ENCODE measurements around the gene OR1K1.

Gene OR1K1, protein sequence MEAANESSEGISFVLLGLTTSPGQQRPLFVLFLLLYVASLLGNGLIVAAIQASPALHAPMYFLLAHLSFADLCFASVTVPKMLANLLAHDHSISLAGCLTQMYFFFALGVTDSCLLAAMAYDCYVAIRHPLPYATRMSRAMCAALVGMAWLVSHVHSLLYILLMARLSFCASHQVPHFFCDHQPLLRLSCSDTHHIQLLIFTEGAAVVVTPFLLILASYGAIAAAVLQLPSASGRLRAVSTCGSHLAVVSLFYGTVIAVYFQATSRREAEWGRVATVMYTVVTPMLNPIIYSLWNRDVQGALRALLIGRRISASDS

DNA sequence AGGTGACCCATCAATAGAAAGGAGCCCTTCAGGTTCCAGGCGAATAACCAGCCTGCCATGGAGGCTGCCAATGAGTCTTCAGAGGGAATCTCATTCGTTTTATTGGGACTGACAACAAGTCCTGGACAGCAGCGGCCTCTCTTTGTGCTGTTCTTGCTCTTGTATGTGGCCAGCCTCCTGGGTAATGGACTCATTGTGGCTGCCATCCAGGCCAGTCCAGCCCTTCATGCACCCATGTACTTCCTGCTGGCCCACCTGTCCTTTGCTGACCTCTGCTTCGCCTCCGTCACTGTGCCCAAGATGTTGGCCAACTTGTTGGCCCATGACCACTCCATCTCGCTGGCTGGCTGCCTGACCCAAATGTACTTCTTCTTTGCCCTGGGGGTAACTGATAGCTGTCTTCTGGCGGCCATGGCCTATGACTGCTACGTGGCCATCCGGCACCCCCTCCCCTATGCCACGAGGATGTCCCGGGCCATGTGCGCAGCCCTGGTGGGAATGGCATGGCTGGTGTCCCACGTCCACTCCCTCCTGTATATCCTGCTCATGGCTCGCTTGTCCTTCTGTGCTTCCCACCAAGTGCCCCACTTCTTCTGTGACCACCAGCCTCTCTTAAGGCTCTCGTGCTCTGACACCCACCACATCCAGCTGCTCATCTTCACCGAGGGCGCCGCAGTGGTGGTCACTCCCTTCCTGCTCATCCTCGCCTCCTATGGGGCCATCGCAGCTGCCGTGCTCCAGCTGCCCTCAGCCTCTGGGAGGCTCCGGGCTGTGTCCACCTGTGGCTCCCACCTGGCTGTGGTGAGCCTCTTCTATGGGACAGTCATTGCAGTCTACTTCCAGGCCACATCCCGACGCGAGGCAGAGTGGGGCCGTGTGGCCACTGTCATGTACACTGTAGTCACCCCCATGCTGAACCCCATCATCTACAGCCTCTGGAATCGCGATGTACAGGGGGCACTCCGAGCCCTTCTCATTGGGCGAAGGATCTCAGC lies at the start of gene OR1K1:
TSS of gene OR1K1 (plus strand) at position 58 of the 995 bp plus-strand sequence. CDS start at position 58, 0 bp downstream.
- H3K4me1 ChIP-seq (ENCODE audit: control insufficient read depth, insufficient read depth, low read length), result no peaks in the 10 kb centered on the region
- H3K27ac ChIP-seq (ENCODE audit: low read length), result no peak within 1 kb of the TSS
- no peak for DNase-seq (ENCODE audit: low read depth, low spot score)
- H3K36me3 ChIP-seq (ENCODE audit: control insufficient read depth, insufficient read depth, low read length), result no peaks in the 10 kb centered on the region
- no peaks in the 10 kb centered on the region; the same call in 1 of the 2 replicates for H3K27me3 ChIP-seq (ENCODE audit: control insufficient read depth, insufficient read depth, low read length)
- no CpG with 5 or more reads among the region's 30 CpGs for WGBS (ENCODE audit: insufficient coverage, insufficient read length)
- peaks cover 2% of the 10 kb centered on the region; the same call in 1 of the 2 replicates for H3K9me3 ChIP-seq (ENCODE audit: control insufficient read depth, insufficient read depth, low read length)
- no peak within 1 kb of the TSS for H3K4me3 ChIP-seq (ENCODE audit: low read length)

DNA sequence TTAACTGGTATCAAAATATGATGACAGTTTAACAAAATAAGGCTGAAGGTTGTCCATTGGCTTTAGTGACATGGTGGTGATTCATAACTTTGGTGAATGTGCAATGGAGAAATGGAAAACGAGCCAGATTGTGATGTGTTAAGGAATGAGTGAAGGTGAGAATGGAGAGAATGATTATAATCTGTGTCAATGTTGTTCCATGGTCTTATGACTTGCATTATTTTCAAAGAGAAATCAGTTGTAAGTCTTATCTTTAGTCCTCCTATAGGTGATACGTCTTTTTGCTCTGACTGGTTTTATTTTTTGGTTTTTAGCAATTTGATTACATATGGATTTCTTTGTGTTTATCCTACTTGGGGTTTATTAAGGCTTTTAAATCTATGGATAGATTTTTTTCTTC lies 45.1 kb upstream of the OR1K1 start:
- 100% methylated on average over 1 of the region's 2 CpGs for WGBS (ENCODE audit: insufficient coverage, insufficient read length)

DNA sequence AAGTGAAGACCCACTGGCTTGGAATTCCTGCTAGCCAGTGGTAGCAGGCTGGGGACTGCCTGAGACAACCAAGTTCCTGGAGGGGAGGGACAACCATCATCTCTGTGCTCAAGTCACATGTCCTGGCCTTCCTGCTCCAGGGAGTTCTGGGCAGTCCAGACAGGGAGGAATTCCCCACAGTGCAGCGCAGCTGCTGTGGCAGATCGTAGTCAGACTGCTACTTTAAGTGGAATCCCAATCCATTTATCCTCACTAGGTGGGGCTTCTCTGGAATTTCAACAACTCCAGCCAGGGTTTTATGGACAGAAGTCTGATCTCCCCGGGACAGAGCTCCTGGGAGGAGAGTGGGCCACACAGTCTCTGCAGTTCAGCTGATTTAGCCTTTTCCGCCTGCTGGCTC lies 32.1 kb upstream of the OR1K1 start:
- WGBS (ENCODE audit: insufficient coverage, insufficient read length), result no CpG with 5 or more reads among the region's 4 CpGs
- Histone ChIP-seq H3K4me1 (ENCODE audit: control insufficient read depth, insufficient read depth, low read length) (no peaks in the 10 kb centered on the region), H3K4me3 (ENCODE audit: low read length) (no peak overlapping the region), H3K9me3 (ENCODE audit: control insufficient read depth, insufficient read depth, low read length) (no peaks in the 10 kb centered on the region), H3K36me3 (ENCODE audit: control insufficient read depth, insufficient read depth, low read length) (no peaks in the 10 kb centered on the region), H3K27ac (ENCODE audit: low read length) (no peak overlapping the region), H3K27me3 (ENCODE audit: control insufficient read depth, insufficient read depth, low read length) (no peaks in the 10 kb centered on the region)
- no peak for DNase-seq (ENCODE audit: low read depth, low spot score)

More for the DNA sequence above, 45.1 kb upstream of the OR1K1 start:
- Histone ChIP-seq H3K4me3 (ENCODE audit: low read length) (no peak overlapping the region), H3K27me3 (ENCODE audit: control insufficient read depth, insufficient read depth, low read length) (no peaks in the 10 kb centered on the region), H3K27ac (ENCODE audit: low read length) (no peak overlapping the region), H3K36me3 (ENCODE audit: control insufficient read depth, insufficient read depth, low read length) (no peaks in the 10 kb centered on the region), H3K4me1 (ENCODE audit: control insufficient read depth, insufficient read depth, low read length) (no peaks in the 10 kb centered on the region), H3K9me3 (ENCODE audit: control insufficient read depth, insufficient read depth, low read length) (peaks cover 2% of the 10 kb centered on the region; the same call in 1 of the 2 replicates)
- DNase-seq (ENCODE audit: low read depth, low spot score), result no peak

GRCh38 chr9:122777052-122777451 lies 22.9 kb upstream of the OR1K1 start:
- H3K4me1 ChIP-seq (ENCODE audit: control insufficient read depth, insufficient read depth, low read length), result no peaks in the 10 kb centered on the region
- H3K9me3 ChIP-seq (ENCODE audit: control insufficient read depth, insufficient read depth, low read length), result peaks cover 1% of the 10 kb centered on the region
- no peaks in the 10 kb centered on the region for H3K36me3 ChIP-seq (ENCODE audit: control insufficient read depth, insufficient read depth, low read length)
- no peak overlapping the region for H3K4me3 ChIP-seq (ENCODE audit: low read length)
- no peaks in the 10 kb centered on the region for H3K27me3 ChIP-seq (ENCODE audit: control insufficient read depth, insufficient read depth, low read length)
- no CpG with 5 or more reads among the region's 8 CpGs for WGBS (ENCODE audit: insufficient coverage, insufficient read length)
- DNase-seq (ENCODE audit: low read depth, low spot score), result no peak
- no peak overlapping the region for H3K27ac ChIP-seq (ENCODE audit: low read length)

DNA sequence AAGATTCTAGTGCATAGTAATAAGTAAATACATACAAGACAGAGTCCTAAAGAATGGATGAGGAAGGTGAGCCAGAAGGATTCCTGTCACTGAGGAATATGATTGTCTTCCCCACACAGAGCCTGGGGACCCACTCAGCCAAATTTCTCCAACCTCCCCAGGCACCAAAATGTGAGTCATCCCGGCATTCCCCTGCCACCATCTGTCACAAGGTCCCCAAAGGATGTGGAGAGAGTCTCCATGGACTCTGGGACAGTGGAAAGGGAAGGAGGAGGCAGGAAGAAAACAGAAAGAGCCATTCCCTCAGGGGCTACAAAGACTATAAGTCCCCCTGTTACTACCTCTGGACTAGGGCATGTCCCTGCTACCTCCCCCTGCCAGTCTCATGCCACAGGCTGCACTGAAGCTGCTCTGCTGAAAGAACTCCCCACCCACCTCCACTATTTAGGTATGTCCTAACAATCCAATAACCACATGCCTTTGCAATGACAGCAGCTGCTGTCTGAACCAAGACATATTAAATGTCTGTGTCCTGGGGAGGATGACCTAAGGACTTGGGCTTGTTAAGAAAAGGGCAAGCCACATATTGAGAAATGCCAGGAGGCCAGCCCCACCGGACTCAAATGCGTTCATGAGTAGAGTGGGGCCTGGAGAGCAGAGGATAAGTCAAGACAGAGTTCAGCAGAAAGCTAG lies 21.8 kb upstream of the OR1K1 start:
- no CpG with 5 or more reads among the region's 3 CpGs for WGBS (ENCODE audit: insufficient coverage, insufficient read length)
- DNase-seq (ENCODE audit: low read depth, low spot score), result no peak

GRCh38 chr9:122779181-122779580 lies 20.7 kb upstream of the OR1K1 start:
- Histone ChIP-seq H3K27me3 (ENCODE audit: control insufficient read depth, insufficient read depth, low read length) (no peaks in the 10 kb centered on the region), H3K9me3 (ENCODE audit: control insufficient read depth, insufficient read depth, low read length) (no peaks in the 10 kb centered on the region; the same call in 1 of the 2 replicates), H3K36me3 (ENCODE audit: control insufficient read depth, insufficient read depth, low read length) (no peaks in the 10 kb centered on the region), H3K27ac (ENCODE audit: low read length) (no peak overlapping the region), H3K4me1 (ENCODE audit: control insufficient read depth, insufficient read depth, low read length) (no peaks in the 10 kb centered on the region), H3K4me3 (ENCODE audit: low read length) (no peak overlapping the region)
- no CpG with 5 or more reads among the region's 3 CpGs for WGBS (ENCODE audit: insufficient coverage, insufficient read length)
- DNase-seq (ENCODE audit: low read depth, low spot score), result no peak

More for the DNA sequence above, 21.8 kb upstream of the OR1K1 start:
- Histone ChIP-seq H3K4me3 (ENCODE audit: low read length) (no peak overlapping the region), H3K4me1 (ENCODE audit: control insufficient read depth, insufficient read depth, low read length) (no peaks in the 10 kb centered on the region), H3K36me3 (ENCODE audit: control insufficient read depth, insufficient read depth, low read length) (no peaks in the 10 kb centered on the region), H3K27ac (ENCODE audit: low read length) (no peak overlapping the region), H3K9me3 (ENCODE audit: control insufficient read depth, insufficient read depth, low read length) (peaks cover 1% of the 10 kb centered on the region), H3K27me3 (ENCODE audit: control insufficient read depth, insufficient read depth, low read length) (no peaks in the 10 kb centered on the region)

- no peaks in the 10 kb centered on the region for H3K27me3 ChIP-seq (ENCODE audit: control insufficient read depth, insufficient read depth, low read length)
- H3K4me1 ChIP-seq (ENCODE audit: control insufficient read depth, insufficient read depth, low read length), result no peaks in the 10 kb centered on the region
- no peak overlapping the region for H3K27ac ChIP-seq (ENCODE audit: low read length)
- no peaks in the 10 kb centered on the region for H3K36me3 ChIP-seq (ENCODE audit: control insufficient read depth, insufficient read depth, low read length)
- WGBS (ENCODE audit: insufficient coverage, insufficient read length), result no CpG with 5 or more reads among the region's 4 CpGs
- H3K9me3 ChIP-seq (ENCODE audit: control insufficient read depth, insufficient read depth, low read length), result no peaks in the 10 kb centered on the region; the same call in 1 of the 2 replicates
- no peak overlapping the region for H3K4me3 ChIP-seq (ENCODE audit: low read length)
- DNase-seq (ENCODE audit: low read depth, low spot score), result no peak
These were observed 19.9 kb upstream of the OR1K1 start for GRCh38 chr9:122780026-122780425.

DNA sequence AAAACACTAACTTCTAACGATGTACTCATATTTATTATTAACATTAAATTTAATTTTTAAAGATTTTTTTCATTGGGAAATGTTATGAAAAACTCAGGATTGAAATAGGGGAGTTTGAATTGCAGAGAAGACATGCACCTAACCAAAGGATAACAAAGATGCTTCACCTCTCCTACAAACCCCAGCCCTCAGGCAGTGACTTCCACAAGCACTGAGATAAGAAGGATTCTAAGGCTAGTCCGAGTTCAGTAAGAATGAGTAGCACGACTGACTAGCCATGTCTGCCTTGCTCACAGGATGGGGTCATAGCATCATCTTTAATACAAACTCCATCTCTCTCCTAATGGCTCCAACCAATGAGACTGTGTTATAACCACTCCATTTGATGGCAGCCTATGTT lies 18.3 kb upstream of the OR1K1 start:
- Histone ChIP-seq H3K9me3 (ENCODE audit: control insufficient read depth, insufficient read depth, low read length) (no peaks in the 10 kb centered on the region; the same call in 1 of the 2 replicates), H3K36me3 (ENCODE audit: control insufficient read depth, insufficient read depth, low read length) (no peaks in the 10 kb centered on the region), H3K4me3 (ENCODE audit: low read length) (no peak overlapping the region), H3K27me3 (ENCODE audit: control insufficient read depth, insufficient read depth, low read length) (no peaks in the 10 kb centered on the region), H3K27ac (ENCODE audit: low read length) (no peak overlapping the region), H3K4me1 (ENCODE audit: control insufficient read depth, insufficient read depth, low read length) (no peaks in the 10 kb centered on the region)
- WGBS (ENCODE audit: insufficient coverage, insufficient read length), result no CpG with 5 or more reads among the region's 3 CpGs
- no peak for DNase-seq (ENCODE audit: low read depth, low spot score)

DNA sequence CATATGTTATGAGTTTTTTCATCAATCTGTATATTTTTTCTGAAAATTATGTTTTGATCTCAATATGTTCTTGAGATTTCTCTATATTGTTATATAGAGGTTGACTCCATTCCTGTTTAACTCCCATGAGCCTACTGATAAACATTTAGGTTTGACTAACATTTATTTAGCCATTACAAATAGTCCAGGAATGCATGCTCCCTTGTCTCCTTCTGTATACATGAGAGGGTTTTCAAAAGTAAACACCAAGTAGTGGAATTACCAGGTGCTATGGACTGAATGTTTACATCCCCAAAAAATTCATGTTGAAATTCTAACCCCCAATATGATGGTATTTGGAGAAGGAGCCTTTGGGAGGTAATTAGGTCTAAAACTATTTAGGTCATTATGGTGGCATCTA lies 14.7 kb upstream of the OR1K1 start:
- DNase-seq (ENCODE audit: low read depth, low spot score), result no peak
- Histone ChIP-seq H3K36me3 (ENCODE audit: control insufficient read depth, insufficient read depth, low read length) (no peaks in the 10 kb centered on the region), H3K9me3 (ENCODE audit: control insufficient read depth, insufficient read depth, low read length) (no peaks in the 10 kb centered on the region), H3K4me1 (ENCODE audit: control insufficient read depth, insufficient read depth, low read length) (no peaks in the 10 kb centered on the region), H3K4me3 (ENCODE audit: low read length) (no peak overlapping the region), H3K27me3 (ENCODE audit: control insufficient read depth, insufficient read depth, low read length) (no peaks in the 10 kb centered on the region), H3K27ac (ENCODE audit: low read length) (no peak overlapping the region)

GRCh38 chr9:122786338-122786737 lies 13.6 kb upstream of the OR1K1 start:
- H3K27me3 ChIP-seq (ENCODE audit: control insufficient read depth, insufficient read depth, low read length), result no peaks in the 10 kb centered on the region
- H3K9me3 ChIP-seq (ENCODE audit: control insufficient read depth, insufficient read depth, low read length), result no peaks in the 10 kb centered on the region
- H3K27ac ChIP-seq (ENCODE audit: low read length), result no peak overlapping the region
- no CpG with 5 or more reads among the region's 4 CpGs for WGBS (ENCODE audit: insufficient coverage, insufficient read length)
- H3K4me3 ChIP-seq (ENCODE audit: low read length), result no peak overlapping the region
- no peaks in the 10 kb centered on the region for H3K36me3 ChIP-seq (ENCODE audit: control insufficient read depth, insufficient read depth, low read length)
- no peaks in the 10 kb centered on the region for H3K4me1 ChIP-seq (ENCODE audit: control insufficient read depth, insufficient read depth, low read length)
- DNase-seq (ENCODE audit: low read depth, low spot score), result no peak
